ENCODE measurements around the gene TPST2. TPM values are rescaled to one million over a fixed set of nuclear protein-coding genes. Genes with fewer than 3 reads are reported as not detected.

The TPST2 gene
- total and polyA plus RNA-seq, 9 of the 15 experiments (the other 6 are each of a cell fraction or from before 2014, with no cell fraction given) = 14.2 to 123 (median 60.1) TPM

GRCh38 chr22:26565889-26566288, 24.0 kb downstream of the TPST2 start:
- Histone ChIP-seq H3K9ac (ENCODE audit: insufficient read depth in 1 of 2, low read depth in 2 of 2, low read length in 2 of 2) (no peak overlapping the region), H3K36me3 (ENCODE audit: control insufficient read depth, insufficient read depth, low read length) (peaks cover 68% of the 10 kb centered on the region), H3K27ac (ENCODE audit: extremely low read depth, low read depth, low read length) (no peak overlapping the region), H3K4me1 (replicated peaks in 1 of 2; ENCODE audit: control insufficient read depth in 2 of 2, insufficient read depth in 2 of 2, low read length in 2 of 2) (peaks cover 5 to 8% of the 10 kb centered on the region in 2 experiments; a peak in 4 of 5 replicates), H4K20me1 (replicated peaks; ENCODE audit: control insufficient read depth, insufficient read depth, low read length) (peaks cover 43% of the 10 kb centered on the region), H2AFZ (ENCODE audit: low read depth, low read length) (no peak overlapping the region), H3K79me2 (ENCODE audit: control insufficient read depth, insufficient read depth, low read length) (peaks cover 93% of the 10 kb centered on the region), H3K27me3 (ENCODE audit: control insufficient read depth in 2 of 2, insufficient read depth in 2 of 2, low read length in 2 of 2) (no peaks in the 10 kb centered on the region), H3K9me3 (replicated peaks; ENCODE audit: control insufficient read depth, insufficient read depth, low read depth, low read length) (no peaks in the 10 kb centered on the region), H3K4me2 (ENCODE audit: insufficient read depth, low read length) (no peak overlapping the region), H3K4me3 (no peak overlapping the region), H3K9me1 (ENCODE audit: control insufficient read depth, insufficient read depth, low read length) (no peaks in the 10 kb centered on the region)
- ChIA-PET CTCF (ENCODE audit: low intra/inter-chr PET ratio) (no interaction called here), POLR2A (no interaction called here)
- no peak for DNase-seq (ENCODE audit: extremely low read depth in 1 of 4, low spot score in 3 of 4)
- no peak for ATAC-seq
- in situ Hi-C loops (cut with MboI) = no loop called here
- intact Hi-C loops (cut with micrococcal nuclease) = no loop called here
- no peak for FAIRE-seq
- no TSS peak for BruUV-seq (replicated peaks)
- 72% methylated on average over 7 of the region's 8 CpGs for WGBS (ENCODE audit: insufficient coverage, low coverage, missing lambda C conversion rate)
- TF ChIP-seq MTF1 (CRISPR knock-in tag; IDR thresholded peaks at IDR 0.05; ENCODE audit: borderline replicate concordance) (no peak), ATF7 (IDR thresholded peaks at IDR 0.05) (no peak), PURB (CRISPR knock-in tag; IDR thresholded peaks at IDR 0.05; ENCODE audit: low read depth) (no peak), COPS2 (conservative IDR thresholded peaks at IDR 0.05) (no peak), ZFPM2 (CRISPR knock-in tag; IDR thresholded peaks at IDR 0.05) (no peak), ATF6 (CRISPR knock-in tag; IDR thresholded peaks at IDR 0.05) (no peak), BACH1 (tag; IDR thresholded peaks at IDR 0.05) (no peak), DIDO1 (tag; IDR thresholded peaks at IDR 0.05; ENCODE audit: low read depth) (no peak), FOXK1 (CRISPR knock-in tag; IDR thresholded peaks at IDR 0.05; ENCODE audit: borderline replicate concordance) (no peak), NR2C2 (CRISPR knock-in tag; IDR thresholded peaks at IDR 0.05) (no peak), NR2C2 (tag; IDR thresholded peaks at IDR 0.05) (no peak), GABPB1 (CRISPR knock-in tag; IDR thresholded peaks at IDR 0.05) (no peak), FOXO4 (CRISPR knock-in tag; IDR thresholded peaks at IDR 0.05) (no peak)
- TF ChIP-seq, protein P1, sequence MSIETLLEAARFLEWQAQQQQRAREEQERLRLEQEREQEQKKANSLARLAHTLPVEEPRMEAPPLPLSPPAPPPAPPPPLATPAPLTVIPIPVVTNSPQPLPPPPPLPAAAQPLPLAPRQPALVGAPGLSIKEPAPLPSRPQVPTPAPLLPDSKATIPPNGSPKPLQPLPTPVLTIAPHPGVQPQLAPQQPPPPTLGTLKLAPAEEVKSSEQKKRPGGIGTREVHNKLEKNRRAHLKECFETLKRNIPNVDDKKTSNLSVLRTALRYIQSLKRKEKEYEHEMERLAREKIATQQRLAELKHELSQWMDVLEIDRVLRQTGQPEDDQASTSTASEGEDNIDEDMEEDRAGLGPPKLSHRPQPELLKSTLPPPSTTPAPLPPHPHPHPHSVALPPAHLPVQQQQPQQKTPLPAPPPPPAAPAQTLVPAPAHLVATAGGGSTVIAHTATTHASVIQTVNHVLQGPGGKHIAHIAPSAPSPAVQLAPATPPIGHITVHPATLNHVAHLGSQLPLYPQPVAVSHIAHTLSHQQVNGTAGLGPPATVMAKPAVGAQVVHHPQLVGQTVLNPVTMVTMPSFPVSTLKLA (conservative IDR thresholded peaks at IDR 0.05) = no peak
- TF ChIP-seq, protein P2, sequence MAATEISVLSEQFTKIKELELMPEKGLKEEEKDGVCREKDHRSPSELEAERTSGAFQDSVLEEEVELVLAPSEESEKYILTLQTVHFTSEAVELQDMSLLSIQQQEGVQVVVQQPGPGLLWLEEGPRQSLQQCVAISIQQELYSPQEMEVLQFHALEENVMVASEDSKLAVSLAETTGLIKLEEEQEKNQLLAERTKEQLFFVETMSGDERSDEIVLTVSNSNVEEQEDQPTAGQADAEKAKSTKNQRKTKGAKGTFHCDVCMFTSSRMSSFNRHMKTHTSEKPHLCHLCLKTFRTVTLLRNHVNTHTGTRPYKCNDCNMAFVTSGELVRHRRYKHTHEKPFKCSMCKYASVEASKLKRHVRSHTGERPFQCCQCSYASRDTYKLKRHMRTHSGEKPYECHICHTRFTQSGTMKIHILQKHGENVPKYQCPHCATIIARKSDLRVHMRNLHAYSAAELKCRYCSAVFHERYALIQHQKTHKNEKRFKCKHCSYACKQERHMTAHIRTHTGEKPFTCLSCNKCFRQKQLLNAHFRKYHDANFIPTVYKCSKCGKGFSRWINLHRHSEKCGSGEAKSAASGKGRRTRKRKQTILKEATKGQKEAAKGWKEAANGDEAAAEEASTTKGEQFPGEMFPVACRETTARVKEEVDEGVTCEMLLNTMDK (IDR thresholded peaks at IDR 0.05; ENCODE audit: borderline replicate concordance, insufficient read depth, low read depth, low read length, poor library complexity, severe bottlenecking) = no peak
